NCI-H187 (cell line): Measurements from ENCODE around the gene ZNF662.

Source experiments
- DNase-seq, 2 experiments: peaks; one replicate each; lab custom pipeline; 2025; lab: John Stamatoyannopoulos, UW

Gene ZNF662

GRCh38 chr3:42887084-42887483, 18.9 kb upstream of the ZNF662 start:
- no peak for DNase-seq

DNA sequence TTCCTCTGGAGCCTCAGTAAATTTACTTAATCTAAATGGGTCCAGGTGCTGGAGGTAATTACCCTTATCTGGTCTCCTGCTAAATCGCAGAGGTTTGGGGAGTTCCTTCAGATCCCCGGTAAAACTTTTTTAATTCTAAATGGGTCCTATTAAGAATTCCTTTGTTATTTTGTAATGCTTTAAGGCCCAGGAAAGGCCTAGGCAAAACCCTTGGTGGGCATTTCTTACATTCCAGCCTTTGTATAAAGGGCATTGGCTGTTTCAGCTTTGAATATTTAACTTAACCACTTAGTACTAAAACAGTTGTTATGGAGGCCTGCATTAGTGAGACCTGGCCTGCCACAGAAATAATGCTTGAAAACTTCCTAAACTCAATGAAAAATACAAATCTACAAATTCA, 14.9 kb upstream of the ZNF662 start:
- DNase-seq, result no peak

- no peak for DNase-seq
These were observed 13.8 kb upstream of the ZNF662 start for GRCh38 chr3:42892169-42892568.

GRCh38 chr3:42892807-42893206, 13.1 kb upstream of the ZNF662 start:
- DNase-seq, result no peak

DNA sequence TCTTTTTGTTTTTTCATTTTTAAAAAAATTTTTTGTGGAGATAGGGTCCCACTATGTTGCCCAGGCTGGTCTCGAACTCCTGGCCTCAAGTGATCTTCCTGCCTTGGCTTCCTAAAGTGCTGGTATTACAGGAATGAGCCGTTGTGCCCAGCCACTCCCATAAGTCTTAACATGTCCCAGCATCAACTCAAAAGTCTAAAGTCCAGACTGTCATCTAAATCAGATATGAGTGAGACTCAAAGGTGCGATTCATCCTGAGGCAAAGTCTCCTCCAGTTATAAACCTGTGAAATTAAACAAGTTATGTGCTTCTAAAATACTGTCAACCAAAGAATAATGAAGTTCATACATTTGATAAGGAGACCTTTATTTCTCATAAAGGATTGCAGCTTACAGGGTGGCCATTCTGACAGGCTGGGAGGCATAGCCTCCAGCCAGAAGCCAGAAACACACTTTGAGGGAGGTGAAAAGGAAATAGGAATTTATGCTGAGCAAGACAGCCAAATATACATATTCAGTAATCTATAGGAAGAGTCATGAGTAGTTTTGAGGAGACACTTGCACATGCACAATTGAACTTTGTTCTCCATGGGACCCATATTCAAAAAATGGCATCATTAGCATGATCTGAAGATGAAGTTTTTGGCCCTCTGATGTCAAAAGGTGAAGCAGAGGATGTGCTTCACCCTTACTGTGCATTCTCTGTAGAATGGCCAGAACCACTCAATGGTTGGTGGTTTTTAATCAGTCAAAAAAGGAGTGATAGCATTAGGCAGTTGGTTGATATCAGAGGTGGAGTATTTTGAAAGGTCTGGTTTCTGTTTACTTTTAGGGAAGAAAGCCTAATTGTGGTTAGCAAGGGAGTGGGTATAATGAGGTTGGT, 11.0 kb upstream of the ZNF662 start:
- DNase-seq, result no peak

GRCh38 chr3:42895580-42895868, 10.4 kb upstream of the ZNF662 start:
- DNase-seq, result no peak

GRCh38 chr3:42898896-42899675, 6.9 kb upstream of the ZNF662 start:
- no peak for DNase-seq

GRCh38 chr3:42900226-42901072, 5.5 kb upstream of the ZNF662 start:
- DNase-seq, result no peak

- DNase-seq, result no peak
These were observed 4.9 kb upstream of the ZNF662 start for GRCh38 chr3:42901073-42901415.

DNA sequence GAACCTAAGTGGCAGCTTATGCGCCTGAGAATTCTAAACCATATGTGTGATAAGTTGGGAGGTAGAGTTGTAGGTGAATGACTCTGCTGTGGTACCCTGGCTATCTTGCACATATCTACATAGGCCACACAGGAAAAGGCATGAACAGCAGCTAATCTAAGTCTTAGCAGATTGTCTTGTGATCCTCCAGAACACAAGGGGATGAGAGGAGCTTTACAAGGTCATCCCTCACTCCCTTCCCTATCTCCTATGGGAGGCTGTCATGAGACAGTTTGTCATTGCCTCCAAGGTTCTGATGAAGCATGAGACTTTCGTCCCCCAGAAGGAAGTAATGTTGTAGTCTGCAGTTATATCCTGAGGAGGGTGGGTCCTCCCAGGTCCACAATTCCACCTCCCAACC, 3.7 kb upstream of the ZNF662 start:
- no peak for DNase-seq

DNA sequence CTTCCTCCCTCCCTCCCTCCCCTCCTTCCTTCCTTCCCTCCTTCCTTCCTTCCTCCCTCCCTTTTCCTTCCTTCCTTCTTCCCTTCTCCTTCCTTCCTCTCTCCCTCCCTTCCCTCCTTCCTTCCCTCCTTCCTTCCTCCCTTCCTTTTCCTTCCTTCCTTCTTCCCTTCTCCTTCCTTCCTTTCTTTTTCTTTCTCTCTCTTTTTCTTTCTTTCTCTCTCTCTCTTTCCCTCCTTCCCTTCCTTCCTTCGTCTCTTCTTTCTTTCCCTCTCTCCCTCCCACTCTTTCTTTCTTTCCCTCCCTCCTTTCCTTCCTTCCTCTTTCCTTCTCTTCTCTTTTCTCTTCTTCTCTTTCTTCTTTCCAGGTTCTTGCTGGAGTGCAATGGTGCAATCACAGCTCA, 1.9 kb upstream of the ZNF662 start:
- no peak for DNase-seq

DNA sequence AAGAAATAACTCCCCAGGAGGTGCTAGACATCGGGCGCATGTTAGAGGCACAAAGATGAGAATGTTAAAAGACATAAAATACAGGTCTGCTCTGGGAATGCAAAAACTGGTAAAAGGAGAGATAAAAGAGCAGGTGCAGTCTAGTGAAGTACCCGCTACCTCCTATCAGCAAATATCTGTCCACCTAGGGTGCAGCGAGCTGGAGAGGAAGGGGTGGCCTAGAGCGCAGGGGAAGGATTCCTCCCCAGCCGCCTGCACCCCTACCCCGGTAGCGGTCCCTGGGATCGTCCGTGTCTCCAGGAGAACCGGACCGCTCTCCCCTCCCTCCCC, 237 bp upstream of the ZNF662 start:
- no peak for DNase-seq

GRCh38 chr3:42906848-42907183, 874 bp downstream of the ZNF662 start:
- no peak for DNase-seq

- no peak for DNase-seq
These were observed 2.7 kb downstream of the ZNF662 start for GRCh38 chr3:42908675-42909074.

DNA sequence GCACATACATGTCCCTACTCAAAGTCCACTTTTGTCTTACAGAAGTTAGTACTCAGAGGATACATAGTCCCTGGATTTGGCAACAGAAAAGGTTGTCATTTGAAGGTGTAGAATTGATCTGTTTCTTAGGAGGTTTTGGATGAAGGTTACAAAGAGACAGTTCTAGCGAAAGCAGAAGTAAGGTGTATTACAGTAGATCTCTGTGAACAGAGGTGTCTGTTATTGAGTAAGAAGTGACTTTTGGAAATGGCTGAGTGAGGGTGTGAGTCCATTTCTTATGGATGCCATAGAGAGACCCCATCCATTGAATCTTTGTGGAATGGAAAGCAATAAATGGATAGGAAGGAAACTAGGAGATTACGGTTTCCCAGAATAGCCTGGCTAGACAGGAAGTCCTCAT, 5.6 kb downstream of the ZNF662 start:
- DNase-seq, result no peak

DNA sequence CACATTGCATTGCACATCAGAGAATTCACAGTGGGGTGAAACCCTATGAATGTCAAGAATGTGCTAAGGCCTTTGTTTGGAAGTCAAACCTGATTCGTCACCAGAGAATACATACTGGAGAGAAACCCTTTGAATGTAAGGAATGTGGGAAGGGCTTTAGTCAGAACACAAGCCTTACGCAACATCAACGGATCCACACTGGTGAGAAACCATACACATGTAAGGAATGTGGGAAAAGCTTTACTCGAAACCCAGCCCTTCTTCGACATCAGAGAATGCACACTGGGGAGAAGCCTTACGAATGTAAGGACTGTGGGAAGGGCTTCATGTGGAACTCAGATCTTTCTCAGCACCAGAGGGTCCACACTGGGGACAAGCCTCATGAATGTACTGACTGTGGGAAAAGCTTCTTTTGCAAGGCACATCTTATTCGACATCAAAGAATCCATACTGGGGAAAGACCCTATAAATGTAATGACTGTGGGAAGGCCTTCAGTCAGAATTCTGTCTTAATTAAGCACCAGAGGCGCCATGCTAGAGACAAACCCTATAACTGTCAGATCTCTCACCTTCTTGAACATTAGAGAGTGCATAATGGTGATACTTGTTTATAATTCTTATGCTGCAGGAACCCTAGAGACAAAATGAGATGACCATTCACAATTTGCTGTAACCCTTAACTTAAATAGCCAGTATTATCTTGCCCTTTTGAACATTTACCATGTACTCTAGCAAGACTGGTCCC, 9.0 kb downstream of the ZNF662 start:
- no peak for DNase-seq

- no peak for DNase-seq
These were observed 17.7 kb downstream of the ZNF662 start for GRCh38 chr3:42923606-42924005.

GRCh38 chr3:42926310-42926709, 20.4 kb downstream of the ZNF662 start:
- no peak for DNase-seq

- DNase-seq, result no peak
These were observed 28.2 kb downstream of the ZNF662 start for GRCh38 chr3:42934111-42934510.

DNA sequence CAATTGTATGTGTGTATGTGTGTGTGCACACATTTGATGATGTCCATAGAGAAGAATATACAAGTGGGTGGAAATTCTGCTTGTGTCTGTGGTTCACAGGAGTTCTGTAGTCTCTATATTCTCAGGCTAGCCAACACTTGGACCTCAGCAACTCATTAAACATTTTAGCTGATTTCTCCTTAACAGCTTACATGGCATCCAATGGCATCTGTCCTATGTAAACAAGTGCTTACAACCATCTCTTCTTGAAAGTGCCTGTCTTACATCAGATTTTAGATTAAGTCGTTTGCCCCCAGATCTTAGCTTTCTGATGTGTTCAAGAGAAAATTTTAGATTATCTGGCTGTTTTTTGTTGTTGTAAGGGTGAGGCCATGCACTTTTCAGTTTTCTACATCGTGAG, 29.0 kb downstream of the ZNF662 start:
- DNase-seq, result no peak

- no peak for DNase-seq
These were observed 29.5 kb downstream of the ZNF662 start for GRCh38 chr3:42935472-42935871.
